HL-60 (cell line): ENCODE measurements around the gene CISD3.

Experiments used
- DNase-seq, 2 experiments: peaks; one replicate each; pipeline ENCODE4 v3.0.0-alpha.2; 2010 to 2020; ENCODE audit warnings: low read depth in 1 of 2, low spot score in 1 of 2
- H3K27ac ChIP-seq: fragments of 250-450 bp; sonication (Bioruptor Pico); replicated peaks from 2 replicates; pipeline ENCODE4 v1.5.1; 2020; ENCODE audit warnings: mild to moderate bottlenecking, moderate library complexity
- H3K27me3 ChIP-seq: fragments of 250-450 bp; sonication (Bioruptor Pico); 2 replicates; pipeline ENCODE4 v1.5.1; 2021; ENCODE audit warnings: mild to moderate bottlenecking, moderate library complexity; ENCODE audit not compliant: insufficient read depth, poor library complexity, severe bottlenecking
- H3K4me3 ChIP-seq: replicated peaks from 2 replicates; pipeline ENCODE4 v1.5.1; 2011; ENCODE audit warnings: mild to moderate bottlenecking, control low read depth, low read length; ENCODE audit not compliant: insufficient read depth
- CTCF ChIP-seq: IDR thresholded peaks from one replicate; pipeline ENCODE4 v1.5.1; 2011; ENCODE audit warnings: low read length, control low read depth, inconsistent platforms; ENCODE audit not compliant: insufficient read depth
- GABPA ChIP-seq: IDR thresholded peaks from 2 replicates; pipeline ENCODE4 v1.6.1; 2012; ENCODE audit warnings: low read depth
- POLR2AphosphoS5 ChIP-seq: IDR thresholded peaks from 2 replicates; pipeline ENCODE4 v1.6.1; 2012; ENCODE audit warnings: low read depth
- REST ChIP-seq: IDR thresholded peaks from 2 replicates; pipeline ENCODE4 v1.6.1; 2012; ENCODE audit warnings: low read depth; ENCODE audit not compliant: insufficient replicate concordance
- SPI1 ChIP-seq: IDR thresholded peaks from 2 replicates; pipeline ENCODE4 v1.6.1; 2012; ENCODE audit warnings: low read depth, mild to moderate bottlenecking, borderline replicate concordance

CISD3 gene

GRCh38 chr17:38717139-38717745 lies 12.9 kb upstream of the CISD3 start:
- H3K27me3 ChIP-seq: no peaks in the 10 kb centered on the region
- no peak for DNase-seq
- H3K27ac ChIP-seq: no peak overlapping the region
- TF ChIP-seq GABPA (no peak), POLR2AphosphoS5 (no peak), REST (no peak), CTCF (no peak), SPI1 (no peak)
- no peak overlapping the region for H3K4me3 ChIP-seq

GRCh38 chr17:38719289-38719942 lies 10.7 kb upstream of the CISD3 start:
- H3K27ac ChIP-seq: no peak overlapping the region
- no peak for DNase-seq
- H3K4me3 ChIP-seq: no peak overlapping the region
- TF ChIP-seq SPI1 (no peak), REST (no peak), POLR2AphosphoS5 (no peak), GABPA (no peak), CTCF (no peak)
- H3K27me3 ChIP-seq: no peaks in the 10 kb centered on the region

- Histone ChIP-seq H3K27me3 (no peaks in the 10 kb centered on the region), H3K27ac (no peak overlapping the region), H3K4me3 (no peak overlapping the region)
- TF ChIP-seq POLR2AphosphoS5: no peak
- TF ChIP-seq GABPA: no peak
- no peak for TF ChIP-seq CTCF
- no peak for DNase-seq
Measured at GRCh38 chr17:38719943-38720641, 10.0 kb upstream of the CISD3 start.
